Type B pancreatic cell (in vitro differentiated cells): ENCODE results near the gene RASGEF1C. TPM values are rescaled to one million over a fixed set of nuclear protein-coding genes. Genes with fewer than 3 reads are reported as not detected.

Experiments used
- DNase-seq: peaks from one replicate; pipeline ENCODE4 v3.0.0; 2021; ENCODE audit warnings: mixed read lengths; ENCODE audit not compliant: unreplicated experiment; ENCODE audit errors: extremely low spot score
- H3K27ac Mint-ChIP-seq: 2 replicates; pipeline ENCODE4 v1.8.0; 2021; ENCODE audit warnings: mild to moderate bottlenecking, mixed read lengths
- H3K27me3 Mint-ChIP-seq: 2 replicates; pipeline ENCODE4 v1.8.0; 2021; ENCODE audit warnings: mixed read lengths
- H3K36me3 Mint-ChIP-seq: 2 replicates; pipeline ENCODE4 v1.8.0; 2021; ENCODE audit warnings: mixed read lengths
- H3K4me1 Mint-ChIP-seq: one replicate; pipeline ENCODE4 v1.8.0; 2021; ENCODE audit warnings: mixed read lengths; ENCODE audit not compliant: unreplicated experiment
- H3K4me3 Mint-ChIP-seq: 2 replicates; pipeline ENCODE4 v1.8.0; 2021; ENCODE audit warnings: mild to moderate bottlenecking, mixed read lengths
- H3K9me3 Mint-ChIP-seq: 2 replicates; pipeline ENCODE4 v1.8.0; 2021; ENCODE audit warnings: mixed read lengths
- CTCF ChIP-seq: fragments of 200-600 bp; sonication (generic); conservative IDR thresholded peaks from 2 replicates; pipeline ENCODE4 v1.5.0; 2021; ENCODE audit warnings: antibody characterized with exemption, mild to moderate bottlenecking
- total RNA-seq: library from RNA; stranded (reverse); gene quantifications from 2 replicates; pipeline ENCODE4 v1.2.1, GENCODE V29; 2021; ENCODE audit warnings: low replicate concordance

RASGEF1C gene
- total RNA-seq, 1 donor from 2014 or later = 0.77 TPM

DNA sequence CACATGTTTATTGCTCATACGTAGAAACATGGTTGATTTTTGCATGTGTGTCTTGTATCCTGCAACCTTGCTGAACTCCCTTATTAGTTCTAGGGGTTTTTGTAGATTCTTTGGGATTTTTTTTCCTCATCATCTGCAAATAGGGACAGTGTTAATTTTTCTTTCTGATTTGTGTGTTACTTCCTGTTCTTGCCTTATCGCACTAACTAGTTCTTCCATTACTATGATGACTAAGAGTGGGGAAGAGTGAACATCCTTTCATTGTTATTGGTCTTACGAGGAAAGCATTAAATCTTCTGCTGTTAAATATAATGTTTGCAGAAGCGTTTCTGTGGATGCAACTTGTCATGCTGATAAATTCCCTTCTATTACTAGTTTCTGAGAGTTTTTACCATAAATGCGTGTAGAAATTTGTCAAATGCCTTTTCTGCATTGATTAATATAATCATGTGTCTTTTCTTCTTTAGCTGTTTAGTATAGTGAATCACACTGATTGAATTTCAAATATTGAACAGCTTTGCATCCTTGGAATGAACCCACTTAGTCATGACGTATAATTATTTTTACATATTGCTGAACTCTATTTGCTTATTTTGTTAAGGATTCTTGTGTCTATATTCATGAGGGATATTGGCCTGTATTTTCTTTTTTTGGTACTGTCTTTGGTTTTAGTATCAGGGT, 105.4 kb downstream of the RASGEF1C start:
- Mint-ChIP-seq H3K27ac (no peak overlapping the region), H3K36me3 (no peaks in the 10 kb centered on the region), H3K4me3 (no peak overlapping the region), H3K4me1 (no peaks in the 10 kb centered on the region), H3K27me3 (no peaks in the 10 kb centered on the region), H3K9me3 (peaks cover 11% of the 10 kb centered on the region)
- TF ChIP-seq CTCF = no peak
- DNase-seq = no peak

GRCh38 chr5:180102636-180103035, 106.4 kb downstream of the RASGEF1C start:
- no peaks in the 10 kb centered on the region for H3K4me1 Mint-ChIP-seq
- H3K9me3 Mint-ChIP-seq = peaks cover 7% of the 10 kb centered on the region
- H3K27ac Mint-ChIP-seq = no peak overlapping the region
- DNase-seq = no peak
- no peaks in the 10 kb centered on the region for H3K36me3 Mint-ChIP-seq
- TF ChIP-seq CTCF = no peak
- no peak overlapping the region for H3K4me3 Mint-ChIP-seq
- no peaks in the 10 kb centered on the region for H3K27me3 Mint-ChIP-seq

DNA sequence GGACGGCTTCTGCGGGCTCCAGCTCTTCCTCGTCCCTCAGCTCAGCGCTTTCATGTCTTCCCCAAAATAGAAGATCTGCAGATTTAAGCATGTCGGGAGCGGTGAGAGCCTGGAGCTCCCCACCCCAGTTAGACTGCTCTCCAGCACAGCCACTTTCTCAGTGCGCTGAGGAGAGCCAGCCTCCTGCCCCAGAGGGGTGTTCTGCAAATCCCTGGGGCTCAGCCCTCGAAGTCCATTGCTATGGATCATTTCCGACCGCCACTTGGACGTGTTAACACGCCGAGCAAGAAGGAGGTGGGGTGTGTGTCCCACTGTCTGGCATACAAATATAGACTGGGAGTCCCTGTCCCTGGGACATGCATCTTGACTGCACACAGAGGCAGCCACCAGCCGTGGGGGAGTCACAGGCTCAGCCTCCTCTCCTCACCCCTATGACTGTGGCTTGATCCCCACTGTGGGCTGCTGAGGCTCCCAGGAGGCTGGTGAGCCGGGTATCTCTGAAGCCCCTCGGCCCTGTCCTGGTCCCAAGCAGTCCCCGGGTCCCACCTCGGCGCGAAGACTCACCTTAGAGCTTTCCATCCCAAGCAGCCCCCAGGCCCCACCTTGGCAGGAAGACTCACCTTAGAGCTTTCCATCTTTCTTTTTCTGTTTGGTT, 107.4 kb downstream of the RASGEF1C start:
- Mint-ChIP-seq H3K4me1 (no peaks in the 10 kb centered on the region), H3K4me3 (no peak overlapping the region), H3K27me3 (no peaks in the 10 kb centered on the region), H3K36me3 (no peaks in the 10 kb centered on the region), H3K27ac (no peak overlapping the region), H3K9me3 (peaks cover 4% of the 10 kb centered on the region)
- DNase-seq = no peak
- no peak for TF ChIP-seq CTCF

- H3K27me3 Mint-ChIP-seq = no peaks in the 10 kb centered on the region
- TF ChIP-seq CTCF = no peak
- H3K27ac Mint-ChIP-seq = no peak overlapping the region
- no peak for DNase-seq
- H3K4me1 Mint-ChIP-seq = no peaks in the 10 kb centered on the region
- no peaks in the 10 kb centered on the region for H3K36me3 Mint-ChIP-seq
- no peak overlapping the region for H3K4me3 Mint-ChIP-seq
- H3K9me3 Mint-ChIP-seq = no peaks in the 10 kb centered on the region
Observed at GRCh38 chr5:180100621-180101450, 108.2 kb downstream of the RASGEF1C start.

DNA sequence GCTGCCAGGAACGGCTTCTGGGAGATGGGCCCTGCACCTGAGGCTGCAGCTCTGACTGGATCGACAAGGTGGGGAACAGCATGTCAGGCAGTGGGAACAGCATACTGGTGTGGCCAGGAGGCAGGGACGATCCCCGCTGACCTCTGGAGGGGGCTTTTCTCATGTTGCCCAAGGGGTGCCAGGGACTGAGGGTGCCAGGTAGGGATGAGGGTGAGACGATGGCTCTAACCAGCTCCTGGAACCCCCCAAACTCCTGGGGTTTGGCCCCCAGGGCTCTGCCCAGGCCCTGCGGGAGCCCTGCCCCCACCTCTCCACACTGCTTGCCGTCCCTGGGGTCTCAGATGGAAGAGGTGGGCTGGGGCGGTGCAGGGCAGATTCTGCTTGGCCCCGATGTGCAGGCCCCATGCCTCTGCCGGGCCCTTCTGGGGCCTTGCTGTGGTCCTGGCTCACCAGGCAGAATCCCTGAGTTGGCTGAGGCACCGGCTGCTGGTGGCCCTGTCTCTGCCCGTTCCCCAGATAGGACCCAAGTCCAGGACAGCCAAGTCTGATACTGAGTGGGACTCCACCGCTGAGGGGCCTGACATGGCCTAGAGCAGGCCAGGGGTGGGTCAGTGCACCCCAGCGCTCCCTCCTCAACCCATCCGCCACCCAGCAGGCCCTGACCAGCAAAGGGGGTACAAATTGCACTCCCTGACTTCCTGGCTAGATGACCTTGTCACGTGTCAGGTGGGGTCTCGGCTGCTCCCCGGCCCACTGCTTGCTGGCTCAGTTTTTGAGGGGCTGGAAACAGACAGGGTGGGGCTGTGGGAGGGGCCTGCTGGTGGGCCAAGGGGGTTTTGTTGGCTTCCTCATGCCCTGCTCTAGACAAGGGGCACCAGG, 109.0 kb downstream of the RASGEF1C start:
- Mint-ChIP-seq H3K4me1 (no peaks in the 10 kb centered on the region), H3K9me3 (peaks cover 5% of the 10 kb centered on the region), H3K27me3 (peaks cover 7% of the 10 kb centered on the region), H3K36me3 (no peaks in the 10 kb centered on the region), H3K27ac (no peak overlapping the region), H3K4me3 (no peak overlapping the region)
- no peak for DNase-seq
- TF ChIP-seq CTCF = no peak
